GM21737 (cell line): ENCODE data around the gene IQCK.

ENCODE experiments used
- ATAC-seq: cut with Tn5 transposase; IDR thresholded peaks from one replicate; pipeline ENCODE4 v1.9.1; 2021; ENCODE audit warnings: mild to moderate bottlenecking, moderate library complexity; ENCODE audit not compliant: unreplicated experiment

The IQCK gene

DNA sequence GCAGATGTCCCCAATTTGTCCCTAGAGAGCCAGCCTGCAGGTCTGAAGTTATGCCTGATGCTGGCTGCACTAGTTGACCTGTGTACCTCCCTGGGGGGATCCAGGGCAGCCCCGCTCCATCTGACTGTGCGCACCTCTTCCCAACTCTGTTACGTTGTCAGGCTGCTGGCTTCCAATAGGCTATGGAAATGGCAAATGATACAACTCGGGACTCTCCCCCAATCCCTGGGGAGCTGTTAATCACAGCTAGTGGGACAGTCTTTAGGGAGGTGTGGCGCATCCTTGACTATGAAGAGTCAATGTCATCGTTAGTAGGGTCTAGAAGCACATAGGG, 136.4 kb downstream of the IQCK start:
- ATAC-seq = no peak

DNA sequence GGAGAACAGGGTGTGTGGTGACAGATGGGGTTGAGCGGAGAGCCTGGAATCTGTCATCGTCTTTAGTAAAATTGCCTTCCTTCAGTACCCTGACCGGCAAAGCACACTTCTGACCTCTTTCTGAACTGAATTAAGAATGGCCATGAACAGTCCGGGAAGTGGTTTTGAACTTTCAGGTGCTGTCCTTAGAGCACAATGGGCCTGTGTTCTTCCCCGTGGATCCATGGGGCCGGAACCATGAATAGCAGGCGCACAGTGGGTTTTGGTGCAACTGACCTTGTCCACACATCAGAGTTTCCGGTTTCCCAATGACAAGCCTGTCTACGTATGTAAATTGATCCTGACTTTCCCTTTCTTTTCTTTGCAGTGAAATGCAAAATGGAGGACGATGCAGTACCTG, 138.0 kb downstream of the IQCK start:
- no peak for ATAC-seq

DNA sequence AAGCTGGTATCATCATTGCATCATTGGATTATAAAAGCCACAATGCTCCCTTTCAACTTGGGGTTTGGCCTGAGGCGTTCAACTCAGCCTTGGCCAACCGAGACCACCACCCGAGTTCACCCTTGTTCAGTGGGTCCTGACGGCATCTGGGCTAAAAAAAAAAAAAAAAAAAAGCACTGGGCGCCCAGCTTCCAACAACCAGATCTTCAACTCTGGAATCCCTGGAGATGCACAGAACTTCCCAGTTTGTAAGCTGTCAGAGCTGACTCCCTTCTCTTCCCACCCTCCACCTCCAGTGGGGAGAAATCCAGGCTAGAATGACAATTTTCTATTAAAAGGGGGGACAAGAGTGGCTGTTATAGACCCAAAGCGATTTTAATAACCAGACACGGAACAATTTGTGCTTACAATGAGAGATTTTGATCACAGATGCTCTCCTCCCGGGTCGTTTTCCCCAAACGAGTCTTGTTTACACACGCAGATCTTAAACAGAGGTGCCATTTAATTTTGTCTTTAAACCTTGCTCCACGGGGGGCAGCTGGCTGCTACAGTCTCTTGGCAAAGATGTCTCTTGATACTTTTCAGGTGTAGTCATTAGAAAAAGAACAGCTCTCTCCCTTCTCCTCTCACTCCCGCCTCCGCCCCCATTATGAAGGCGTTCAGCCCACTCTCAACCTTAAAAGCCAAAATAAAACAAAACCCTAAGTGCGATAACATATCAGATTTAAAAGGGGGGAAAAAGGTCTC, 139.7 kb downstream of the IQCK start:
- ATAC-seq = no peak

DNA sequence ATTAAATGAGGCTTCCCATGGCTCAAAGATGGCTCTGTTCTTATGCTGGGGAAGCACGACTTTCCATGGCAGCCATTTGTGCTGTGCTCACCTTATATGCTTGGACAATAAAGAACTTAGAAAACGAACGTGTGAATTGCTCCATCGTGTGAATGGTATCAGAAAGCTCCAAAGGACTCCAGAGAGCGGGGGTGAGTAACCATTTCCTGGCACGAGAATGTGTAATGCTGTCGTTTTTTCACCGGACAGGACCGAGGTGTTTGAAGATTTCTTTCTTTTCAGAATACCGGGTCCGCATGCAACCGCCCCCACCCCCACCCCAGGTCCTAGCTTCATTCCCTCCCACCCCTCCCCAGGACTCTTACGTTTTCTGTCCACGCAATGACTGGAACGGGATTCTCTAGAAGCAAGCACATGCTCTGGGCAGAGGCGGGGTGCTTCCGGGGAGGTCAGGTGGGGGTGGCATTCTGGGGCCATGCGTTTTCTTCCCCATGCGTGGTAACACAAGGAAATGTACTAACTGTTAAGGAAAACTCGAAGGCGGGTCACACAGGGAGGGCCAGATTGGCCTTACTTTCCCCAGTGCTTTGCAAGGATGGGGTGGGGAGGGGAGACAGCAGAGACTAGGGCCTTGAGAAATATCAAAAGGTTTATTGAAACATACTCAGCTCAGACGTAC, 140.4 kb downstream of the IQCK start:
- no peak for ATAC-seq

DNA sequence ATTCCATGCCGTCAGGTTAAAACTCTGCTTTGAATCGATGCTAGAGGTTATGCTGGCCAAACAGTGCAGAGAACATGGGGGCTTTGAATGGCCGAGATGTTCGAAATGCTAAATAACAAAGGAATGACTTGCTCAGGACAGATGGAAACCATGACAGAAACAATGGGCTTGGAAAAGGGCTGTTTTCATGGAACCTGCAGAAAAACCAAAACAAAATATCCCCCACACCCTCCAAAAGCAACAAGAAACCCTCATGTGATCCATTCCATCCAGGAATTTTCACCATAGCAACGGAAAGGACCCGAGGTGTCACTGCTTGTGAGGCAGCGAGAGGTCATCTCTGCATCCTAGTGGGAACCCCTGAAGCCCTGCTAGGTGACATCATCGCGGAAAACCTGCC, 141.1 kb downstream of the IQCK start:
- ATAC-seq = no peak

DNA sequence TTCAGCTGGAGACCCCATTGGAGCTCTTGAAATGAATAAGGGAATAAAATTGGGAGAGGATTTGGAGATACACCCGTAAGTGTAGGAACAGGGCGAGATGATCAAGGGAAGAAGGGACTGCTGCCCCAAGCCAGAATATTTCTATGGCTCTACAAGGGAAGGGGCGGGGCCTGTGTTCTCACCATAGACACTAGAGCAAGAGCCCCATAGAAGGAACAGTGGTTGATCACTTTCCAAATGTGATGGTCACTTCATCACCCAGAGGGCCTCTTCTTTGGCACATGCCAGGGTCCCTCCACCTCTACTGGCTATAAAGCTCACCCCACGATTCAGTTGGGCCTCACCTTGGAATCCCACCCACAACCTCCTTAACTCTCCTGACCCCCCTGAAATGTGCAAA, 141.5 kb downstream of the IQCK start:
- ATAC-seq = no peak

DNA sequence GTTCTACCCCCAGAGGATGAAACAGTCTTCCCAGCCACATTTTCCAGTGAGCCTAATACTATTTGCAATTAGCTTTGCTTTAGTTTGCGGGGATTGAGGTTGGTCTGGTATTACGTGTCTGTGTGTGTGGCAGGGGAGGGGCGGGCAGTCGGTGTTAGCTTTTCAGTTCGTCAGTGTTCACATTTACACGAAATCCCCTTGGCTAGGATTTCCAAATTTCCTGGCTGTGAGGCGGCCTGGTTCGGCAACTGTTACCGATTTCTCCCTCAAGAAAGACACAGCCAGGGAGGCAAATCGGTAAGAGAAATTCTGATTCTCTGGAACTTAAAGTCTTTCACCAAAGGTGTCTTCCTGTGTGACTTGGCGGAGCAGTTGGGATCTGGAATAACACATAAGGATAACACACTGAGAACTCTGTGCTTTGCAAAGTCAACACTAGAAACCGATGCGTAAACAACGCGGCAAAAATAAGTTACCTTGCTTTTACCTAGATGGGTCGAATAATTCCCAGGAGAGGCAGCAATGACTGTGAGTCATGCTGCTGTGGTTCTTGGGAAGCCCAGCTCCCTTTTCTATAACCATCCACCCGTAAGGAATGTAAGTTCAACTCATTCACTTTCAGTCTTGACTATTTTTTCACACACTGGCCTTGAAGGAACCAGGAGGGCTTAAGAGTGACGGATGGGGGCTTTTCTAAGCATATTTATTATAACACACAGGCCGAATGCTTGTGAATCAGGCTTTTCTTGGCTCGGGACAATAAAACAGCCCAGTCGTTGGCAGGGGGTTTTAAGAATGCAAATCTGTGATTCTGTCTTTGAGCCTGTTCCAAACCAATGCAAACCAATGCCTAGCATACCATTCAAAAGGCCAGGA, 142.3 kb downstream of the IQCK start:
- no peak for ATAC-seq

DNA sequence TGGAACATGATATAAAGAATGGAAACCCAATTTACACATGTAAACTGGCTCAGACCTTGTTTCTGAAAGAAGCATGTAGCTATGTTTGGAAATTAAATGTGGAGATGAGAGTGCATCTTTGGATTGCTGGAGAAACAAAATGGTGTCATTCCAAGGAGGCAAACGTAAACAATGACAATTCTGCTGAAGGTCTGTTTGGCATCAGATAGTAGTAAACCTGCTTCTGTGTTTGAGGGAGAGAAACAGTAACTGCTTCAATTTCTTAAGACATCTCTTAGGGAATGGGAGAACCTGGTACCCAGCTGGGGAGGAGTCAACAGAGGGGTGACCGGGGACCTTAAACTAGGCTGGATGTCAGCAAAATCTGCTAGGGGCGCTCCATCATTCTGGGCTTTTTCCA, 143.1 kb downstream of the IQCK start:
- no peak for ATAC-seq

DNA sequence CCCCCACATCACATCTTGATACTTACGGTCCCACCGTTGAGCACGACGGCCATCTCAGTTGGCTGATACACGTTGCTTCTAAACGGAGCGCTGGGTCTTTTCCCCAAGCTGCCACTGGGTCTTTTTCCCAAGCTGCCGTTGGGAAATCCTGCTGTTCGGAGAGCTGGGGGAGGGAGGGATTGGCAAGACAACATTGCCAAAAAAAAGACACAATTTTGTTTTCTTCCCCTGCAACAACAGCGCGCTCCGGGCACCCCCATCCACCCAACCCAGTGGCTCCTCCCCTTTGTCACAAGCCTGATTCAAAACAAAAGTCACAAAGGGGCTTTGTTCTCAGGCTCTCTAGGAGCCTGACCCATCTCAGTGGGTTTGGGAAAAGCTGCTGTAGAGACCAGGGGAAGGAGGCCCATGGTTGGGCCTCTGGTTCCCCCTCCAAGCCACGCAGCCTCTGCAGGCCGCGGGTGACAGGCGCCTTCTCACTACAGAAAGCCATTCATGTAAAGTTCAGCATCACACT, 143.8 kb downstream of the IQCK start:
- no peak for ATAC-seq

DNA sequence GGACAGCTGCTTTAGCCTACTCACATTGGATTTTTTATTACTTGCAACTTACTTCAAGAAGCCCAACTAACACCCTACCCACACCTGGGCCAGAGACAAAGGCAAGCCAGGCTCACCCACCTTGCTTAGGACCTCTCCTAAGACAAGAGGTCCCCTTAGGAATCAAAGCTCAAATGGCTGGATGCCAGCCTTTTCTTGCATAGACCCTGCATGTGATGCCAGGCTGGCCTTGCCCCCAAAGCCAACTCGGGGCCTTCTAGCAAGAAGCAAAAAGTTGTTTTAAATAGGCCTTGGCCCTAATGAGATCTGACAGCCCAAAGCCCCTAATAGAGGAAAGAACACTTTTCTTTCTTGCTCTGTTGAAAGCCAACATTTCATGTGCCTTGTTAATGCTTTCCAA, 145.9 kb downstream of the IQCK start:
- ATAC-seq = no peak

DNA sequence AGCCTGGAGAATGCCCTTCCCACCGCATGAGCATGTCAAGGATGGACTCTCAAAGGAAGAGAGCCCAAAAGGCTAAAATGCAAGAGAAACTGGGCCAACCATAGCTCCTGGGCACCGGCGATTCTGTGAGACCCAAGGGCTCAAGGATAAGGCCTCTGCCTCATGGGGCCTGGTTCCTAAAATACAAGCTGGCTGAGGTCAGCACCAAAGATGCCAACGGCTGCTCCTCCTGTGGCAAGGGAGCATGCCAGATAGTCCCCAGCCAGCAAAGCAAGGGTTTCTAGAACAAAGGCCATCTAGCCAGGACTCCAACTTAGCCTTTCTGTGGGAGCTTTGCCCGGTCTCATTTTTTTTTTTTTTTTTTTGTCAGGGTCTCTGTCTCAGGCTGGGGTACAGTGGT, 146.5 kb downstream of the IQCK start:
- no peak for ATAC-seq

DNA sequence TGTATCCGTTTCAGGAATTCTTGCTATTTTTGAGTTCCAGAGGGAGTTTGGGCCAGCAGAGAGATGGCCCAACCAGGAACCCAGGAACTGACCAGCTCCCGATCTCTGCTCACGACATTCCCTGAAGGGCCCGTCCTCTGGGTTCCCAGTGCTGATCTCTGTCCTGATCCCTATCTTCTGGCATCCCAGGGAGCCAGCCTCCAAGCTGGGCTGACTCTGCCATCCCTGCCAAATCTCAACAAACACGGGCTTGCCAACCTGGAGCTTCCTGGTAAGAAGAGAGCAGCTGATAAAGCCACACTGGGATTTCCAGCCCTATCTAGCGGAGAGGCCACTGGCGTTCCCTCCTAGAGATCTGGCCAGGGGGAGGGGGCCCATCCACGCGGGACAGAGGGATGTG, 150.3 kb downstream of the IQCK start:
- ATAC-seq = no peak

DNA sequence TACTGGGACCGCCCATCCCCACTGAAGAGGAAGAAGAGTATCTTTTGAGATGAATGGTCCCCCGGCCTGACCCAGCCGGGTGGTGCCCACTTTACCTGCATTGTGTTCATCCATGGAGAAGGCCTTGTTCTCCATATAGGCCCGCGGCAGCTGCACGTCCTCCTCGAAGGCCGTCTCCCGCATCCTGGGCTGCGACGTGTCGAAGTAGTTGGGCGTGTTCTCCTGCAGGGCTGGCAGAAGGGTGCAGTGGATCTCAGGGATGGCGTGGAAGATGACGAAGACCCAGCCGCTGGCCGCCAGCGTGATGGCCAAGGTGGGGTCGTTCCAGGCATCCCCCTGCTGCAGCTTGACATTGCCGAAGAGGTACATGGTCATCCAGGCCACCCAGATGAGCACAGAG, 153.7 kb downstream of the IQCK start:
- no peak for ATAC-seq

DNA sequence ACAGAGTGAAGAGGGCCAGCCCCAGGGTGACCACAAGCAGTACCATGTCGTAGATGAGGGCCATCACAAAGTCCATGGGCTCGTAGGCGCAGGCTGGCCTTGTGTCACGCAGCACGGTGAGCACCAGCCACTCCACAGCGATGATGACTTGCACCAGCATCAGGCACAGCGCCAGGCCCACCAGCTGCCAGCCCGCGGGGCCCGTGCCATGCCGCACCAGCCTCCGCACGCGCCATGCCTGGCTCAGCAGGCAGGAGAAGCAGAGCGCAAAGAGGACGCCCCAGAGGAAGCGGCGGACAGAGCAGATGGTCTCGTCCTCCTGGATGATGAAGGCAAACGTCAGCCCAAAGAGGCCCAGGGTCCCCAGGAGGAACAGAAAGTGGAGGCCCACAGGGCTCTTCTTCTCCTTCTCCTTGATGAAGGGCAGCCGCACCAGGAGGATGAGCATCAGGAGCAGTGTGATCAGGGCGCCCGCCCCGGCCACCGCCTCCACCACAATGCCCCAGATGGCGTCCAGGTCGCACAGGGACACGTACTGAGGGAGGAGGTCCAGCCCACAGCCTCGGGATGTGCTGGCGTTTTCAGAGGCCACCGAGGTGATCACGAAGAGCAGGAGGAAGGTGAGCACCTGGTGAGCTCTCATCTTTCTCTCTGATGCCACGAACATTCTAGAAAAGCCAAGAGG, 154.2 kb downstream of the IQCK start:
- ATAC-seq = no peak

DNA sequence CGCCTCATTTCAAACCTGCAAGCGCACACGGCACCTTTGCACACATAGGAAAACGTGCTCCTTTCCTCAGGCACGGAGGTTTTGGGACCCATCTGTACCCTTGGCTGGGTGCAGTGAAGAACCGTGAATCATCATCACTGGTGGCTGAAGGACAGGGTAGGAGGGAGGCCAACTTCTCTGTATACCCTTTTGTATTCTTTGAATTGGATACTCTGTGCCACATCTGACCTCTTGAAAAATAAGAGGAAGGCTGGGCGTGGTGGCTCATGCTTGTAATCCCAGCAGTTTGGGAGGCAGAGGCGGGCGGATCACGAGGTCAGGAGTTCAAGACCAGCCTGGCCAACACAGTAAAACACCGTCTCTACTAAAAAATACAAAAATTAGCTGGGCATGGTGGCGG, 154.9 kb downstream of the IQCK start:
- ATAC-seq = no peak

DNA sequence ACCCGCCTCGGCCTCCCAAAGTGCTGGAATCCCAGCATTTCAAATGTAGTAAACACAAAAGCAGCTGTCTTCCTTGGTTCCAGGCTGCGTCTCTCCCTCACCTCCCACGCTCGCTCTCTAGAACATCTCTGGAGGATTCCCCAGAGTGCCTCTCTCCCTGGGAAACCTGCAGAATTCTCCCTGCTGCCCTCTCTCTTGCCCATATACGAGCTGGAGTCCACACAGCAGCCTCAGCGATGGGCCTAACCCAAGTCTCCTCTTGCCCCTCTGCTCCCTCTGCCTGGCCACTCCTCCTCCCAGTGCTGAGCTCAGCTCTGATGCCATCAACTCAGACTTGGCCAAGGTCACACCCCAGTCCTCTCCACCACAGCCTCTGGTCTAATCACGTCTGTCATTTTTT, 156.0 kb downstream of the IQCK start:
- ATAC-seq = no peak

DNA sequence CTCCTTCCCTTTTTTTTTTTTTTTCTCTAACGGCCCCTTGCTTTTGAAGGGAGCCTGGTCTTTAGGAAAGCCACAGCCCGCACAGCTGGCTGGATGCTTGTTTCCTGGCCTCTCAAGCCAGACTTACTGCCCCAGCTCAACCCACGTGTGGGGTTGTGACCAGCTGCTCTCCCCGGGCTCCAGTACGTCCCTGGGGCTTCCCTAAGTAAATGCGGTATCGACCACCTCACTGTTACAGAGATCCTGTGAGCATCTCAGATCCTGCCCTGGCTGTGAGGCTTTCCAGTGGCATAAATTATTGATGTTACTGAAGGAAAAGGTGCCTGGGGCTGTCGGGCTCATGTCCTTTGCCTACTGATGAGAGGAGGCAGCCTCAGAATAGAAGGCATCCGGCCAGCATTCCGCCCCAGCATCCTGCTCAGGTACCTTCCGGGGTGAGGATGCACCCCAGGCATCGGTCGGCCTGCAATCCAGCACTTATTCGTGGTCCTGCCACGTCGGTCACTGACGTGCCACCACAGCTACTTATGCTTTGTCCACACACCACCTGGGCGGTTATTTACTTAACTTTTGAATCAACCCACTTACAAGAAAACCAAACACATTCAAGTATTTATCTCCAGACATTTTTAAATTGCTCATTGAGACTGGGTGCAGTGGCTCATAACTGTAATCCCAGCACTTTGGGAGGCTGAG, 156.9 kb downstream of the IQCK start:
- ATAC-seq = no peak

DNA sequence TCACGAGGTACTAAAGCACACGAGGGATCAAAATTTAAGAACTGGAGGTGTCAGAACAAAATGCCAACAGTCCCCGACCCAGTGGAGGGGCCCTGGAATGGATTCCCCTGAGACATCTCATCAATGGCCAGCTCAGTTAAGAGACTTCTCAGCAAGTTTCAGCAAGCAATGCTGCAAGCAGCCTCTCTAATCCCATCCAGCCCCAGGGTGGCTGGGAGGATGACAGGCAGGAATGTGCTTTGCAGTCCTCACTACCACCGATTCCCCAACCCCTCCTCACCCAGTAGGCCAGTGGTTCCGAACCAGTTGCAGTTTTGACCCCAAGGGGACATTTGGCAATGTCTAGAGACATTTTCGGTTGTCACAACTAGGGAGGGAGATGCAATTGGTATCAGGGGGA, 157.8 kb downstream of the IQCK start:
- ATAC-seq = no peak

DNA sequence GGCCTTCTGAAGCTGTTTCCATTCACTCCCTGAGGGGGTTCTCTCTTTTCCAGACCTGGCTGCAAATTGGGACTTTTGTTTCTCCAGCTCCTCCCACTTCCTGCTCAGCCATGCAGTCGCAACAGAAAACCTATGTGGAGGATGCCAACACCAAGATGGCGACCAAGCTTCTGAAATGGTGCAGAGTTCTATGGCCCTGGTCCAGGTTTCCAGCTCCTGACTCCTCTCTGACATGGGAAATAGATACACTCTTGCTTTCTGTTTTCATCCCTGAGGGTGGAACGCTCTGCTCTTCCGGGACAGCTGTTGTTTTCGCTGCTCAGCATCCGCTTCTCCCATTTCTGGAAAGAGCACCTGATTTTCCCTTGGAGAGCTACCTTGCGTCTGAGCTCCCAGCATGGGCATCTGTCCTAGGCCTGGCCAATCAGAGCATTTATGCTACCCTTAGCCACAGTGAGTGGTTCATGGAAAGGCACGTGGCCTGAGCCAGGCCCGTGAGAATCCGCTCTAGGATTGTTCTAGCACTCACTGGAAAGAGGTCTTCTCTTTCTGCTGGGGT, 158.5 kb downstream of the IQCK start:
- ATAC-seq = no peak

DNA sequence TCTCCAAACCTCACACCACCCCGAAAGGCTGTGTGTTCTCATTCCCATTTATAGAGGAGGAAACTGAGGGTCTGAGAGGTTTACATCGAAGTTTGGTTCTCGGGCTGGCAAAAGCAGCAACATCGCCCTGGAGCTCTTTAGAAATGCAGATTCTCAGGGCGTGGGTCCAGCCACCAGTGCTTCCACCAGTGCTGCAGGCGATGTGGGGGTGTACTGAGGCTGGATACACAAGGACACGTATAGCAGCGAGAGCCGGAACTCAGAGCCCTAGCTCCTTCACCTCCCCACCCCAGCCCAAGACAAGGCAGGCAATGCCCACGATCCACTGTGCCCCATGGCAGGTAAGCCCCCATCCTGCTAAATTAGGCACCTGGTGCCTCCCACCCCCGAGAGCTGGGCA, 160.7 kb downstream of the IQCK start:
- ATAC-seq = no peak
